Endothelial cell of umbilical vein (primary cell): ENCODE measurements around the gene OXSR1. TPM values are rescaled to one million over a fixed set of nuclear protein-coding genes. Genes with fewer than 3 reads are reported as not detected.

Experiments used
- BruUV-seq: library from RNA; stranded (reverse); fragments of 400-500 nt; replicated peaks from 2 replicates; lab custom pipeline; 2021; lab: Mats Ljungman, UMichigan
- CTCF ChIA-PET: fragments of 300-600, 350-600 bp; sonication (Branson Sonifier 250); formaldehyde crosslinking; loops from one replicate; lab custom pipeline; 2021; ENCODE audit warnings: antibody characterized with exemption, inconsistent platforms; lab: Charles Lee
- POLR2A ChIA-PET: fragments of 300-600, 350-600 bp; sonication (Branson Sonifier 250); formaldehyde crosslinking; loops from one replicate; lab custom pipeline; 2021; ENCODE audit warnings: antibody characterized with exemption, inconsistent platforms; lab: Charles Lee
- DNase-seq: peaks from one replicate; pipeline ENCODE4 v3.0.0-alpha.2; 2011; ENCODE audit warnings: low read depth, low spot score
- FAIRE-seq: peaks from 2 replicates; lab custom pipeline; 2011; peaks lifted over from hg19 to GRCh38; lab: Jason Lieb, UNC
- H2AFZ ChIP-seq: 2 replicates; pipeline ENCODE4 v1.6.0; 2012; ENCODE audit warnings: low read depth, low read length, control low read depth, inconsistent platforms
- H3K27ac ChIP-seq: 2 replicates; pipeline ENCODE4 v1.5.1; 2011; ENCODE audit warnings: low read depth, mild to moderate bottlenecking, control low read depth, low read length, moderate library complexity; ENCODE audit not compliant: insufficient read depth
- H3K27me3 ChIP-seq, 2 experiments: 2 replicates each; pipeline versions ENCODE4 v1.6.0 to v1.6.1; 2011; ENCODE audit warnings: low read length in 2 of 2, mixed read lengths in 1 of 2; ENCODE audit not compliant: control insufficient read depth in 2 of 2, insufficient read depth in 2 of 2
- H3K36me3 ChIP-seq, 2 experiments: 2 replicates in 1 of 2; 3 replicates in 1 of 2; pipeline ENCODE4 v1.5.1; 2011; ENCODE audit warnings: low read length in 2 of 2, mild to moderate bottlenecking in 1 of 2, moderate library complexity in 1 of 2; ENCODE audit not compliant: control insufficient read depth in 2 of 2, insufficient read depth in 2 of 2; ENCODE audit errors: extremely low read depth in 1 of 2
- H3K4me1 ChIP-seq: 3 replicates; pipeline ENCODE4 v1.5.1; 2011; ENCODE audit warnings: mild to moderate bottlenecking, low read length; ENCODE audit not compliant: control insufficient read depth, insufficient read depth; ENCODE audit errors: extremely low read depth
- H3K4me2 ChIP-seq: 2 replicates; pipeline ENCODE4 v1.6.1; 2011; ENCODE audit warnings: low read length, control low read depth, mixed read lengths; ENCODE audit not compliant: insufficient read depth
- H3K4me3 ChIP-seq, 3 experiments: fragments of 200-600 bp in 1 of 3; sonication (generic), shearing (Covaris generic) in 1 of 3; replicated peaks in 1 of 3; 2 replicates each; pipeline ENCODE4 v1.5.1; 2011 to 2016; ENCODE audit warnings: control low read depth in 3 of 3, low read length in 3 of 3, mild to moderate bottlenecking in 2 of 3, inconsistent platforms in 1 of 3, low read depth in 1 of 3, moderate library complexity in 1 of 3; ENCODE audit not compliant: insufficient read depth in 1 of 3
- H3K79me2 ChIP-seq: 2 replicates; pipeline ENCODE4 v1.6.0; 2012; ENCODE audit warnings: low read length, inconsistent platforms; ENCODE audit not compliant: control insufficient read depth, insufficient read depth
- H3K9ac ChIP-seq: replicated peaks from 2 replicates; pipeline ENCODE3; 2011; ENCODE audit warnings: low read length, control low read depth; ENCODE audit not compliant: insufficient read depth; ENCODE audit errors: extremely low read depth
- H3K9me1 ChIP-seq: replicated peaks from 3 replicates; pipeline ENCODE4 v1.6.0; 2011; ENCODE audit warnings: mild to moderate bottlenecking, low read length; ENCODE audit not compliant: control insufficient read depth, insufficient read depth; ENCODE audit errors: extremely low read depth
- H3K9me3 ChIP-seq: replicated peaks from 2 replicates; pipeline ENCODE4 v1.5.1; 2012; ENCODE audit warnings: low read length, inconsistent platforms; ENCODE audit not compliant: control insufficient read depth, insufficient read depth
- H4K20me1 ChIP-seq: replicated peaks from 2 replicates; pipeline ENCODE3; 2011; ENCODE audit warnings: mild to moderate bottlenecking, low read length; ENCODE audit not compliant: control insufficient read depth, insufficient read depth; ENCODE audit errors: extremely low read depth
- CTCF ChIP-seq, 2 donors: IDR thresholded peaks; 1 replicate in 1 of 2; 2 replicates in 1 of 2; pipeline ENCODE4 v1.5.1; 2011; ENCODE audit warnings: low read length in 2 of 2, mild to moderate bottlenecking in 2 of 2, moderate library complexity in 2 of 2, control low read depth in 1 of 2, inconsistent platforms in 1 of 2, low read depth in 1 of 2; ENCODE audit not compliant: insufficient read depth in 1 of 2; ENCODE audit errors: extremely low read depth in 1 of 2
- EZH2 ChIP-seq: IDR thresholded peaks from 2 replicates; pipeline ENCODE4 v1.6.1; 2012; ENCODE audit warnings: borderline replicate concordance, low read depth, mild to moderate bottlenecking, moderate library complexity, low read length, inconsistent platforms; ENCODE audit not compliant: severe bottlenecking
- FOS ChIP-seq: IDR thresholded peaks from 2 replicates; pipeline ENCODE4 v1.6.1; 2011; ENCODE audit warnings: mild to moderate bottlenecking, low read length, moderate library complexity, borderline replicate concordance; ENCODE audit not compliant: insufficient read depth
- GATA2 ChIP-seq: IDR thresholded peaks from 2 replicates; pipeline ENCODE4 v1.7.0; 2011; ENCODE audit warnings: low read depth, mild to moderate bottlenecking, moderate library complexity, mixed read lengths, low read length; ENCODE audit not compliant: insufficient read length, insufficient read depth
- MAX ChIP-seq: IDR thresholded peaks from 2 replicates; pipeline ENCODE4 v1.6.1; 2011; ENCODE audit not compliant: insufficient read depth, insufficient read length
- MYC ChIP-seq: IDR thresholded peaks from one replicate; pipeline ENCODE4 v1.6.1; 2011; ENCODE audit warnings: mild to moderate bottlenecking, low read depth, low read length
- POLR2A ChIP-seq: IDR thresholded peaks from 2 replicates; pipeline ENCODE4 v1.6.1; 2012; ENCODE audit warnings: low read depth, mild to moderate bottlenecking, control low read depth, low read length
- POLR2AphosphoS5 ChIP-seq: IDR thresholded peaks from 2 replicates; pipeline ENCODE4 v1.6.1; 2012; ENCODE audit warnings: low read depth, mild to moderate bottlenecking, control low read depth, low read length, moderate library complexity; ENCODE audit not compliant: insufficient read depth
- dilution Hi-C: fragments of 300-500 bp; cut with MboI; formaldehyde crosslinking; loops from one replicate; pipeline ENCODE4 v1.15.0; 2019; ENCODE audit warnings: low sequenced_read_pairs; ENCODE audit not compliant: extremely low pct_ligation_motif_present
- intact Hi-C: fragments of 100-400 bp; cut with micrococcal nuclease; formaldehyde crosslinking; loops from one replicate; pipeline ENCODE4 v1.10.0; 2022
- polyA plus RNA-seq, 4 experiments: library from polyadenylated mRNA; depleted of rRNA in 3 of 4; stranded (reverse) in 3 of 4; unstranded in 1 of 4; fragments of >200 nt; gene quantifications; 2 replicates each; pipeline versions ENCODE4 v1.2.1 to v1.2.3, GENCODE V29; 2011 to 2012; ENCODE audit warnings: missing spikeins in 1 of 4
- total RNA-seq: library from RNA; stranded (reverse); gene quantifications from 2 replicates; pipeline ENCODE4 v1.2.3, GENCODE V29; 2021

The OXSR1 gene
- total and polyA plus RNA-seq, 2 donors (not counting 3 experiments of a cell fraction or from before 2014, with no cell fraction given): 15.1 to 32.9 TPM

- Histone ChIP-seq H4K20me1 (no peaks in the 10 kb centered on the region), H3K4me1 (no peaks in the 10 kb centered on the region), H3K27me3 (no peaks in the 10 kb centered on the region), H3K27ac (no peak overlapping the region), H2AFZ (no peak overlapping the region), H3K9ac (no peak overlapping the region), H3K79me2 (no peaks in the 10 kb centered on the region), H3K9me1 (no peaks in the 10 kb centered on the region), H3K4me2 (no peak overlapping the region), H3K4me3 (no peak overlapping the region), H3K36me3 (peaks cover 14 to 15% of the 10 kb centered on the region in 2 experiments), H3K9me3 (no peaks in the 10 kb centered on the region)
- dilution Hi-C loops (no loop called here), intact Hi-C loops (no loop called here)
- CTCF ChIA-PET: interaction anchor here (1.6 kb wide), 1 partner anchor 8 kb away, joined by 5 read pairs; no protein-coding TSS in a partner anchor
- DNase-seq (no peak), FAIRE-seq (no peak)
- TF ChIP-seq MAX: no peak
- no peak for TF ChIP-seq CTCF (IDR thresholded peaks at IDR 0.05; ENCODE audit: extremely low read depth in 1 of 2, insufficient read depth in 1 of 2, low read depth in 1 of 2, low read length in 2 of 2)
- no peak for TF ChIP-seq GATA2
- TF ChIP-seq MYC: no peak
- no peak for TF ChIP-seq FOS
- no peak for TF ChIP-seq POLR2A
- no peak for TF ChIP-seq EZH2
- TF ChIP-seq POLR2AphosphoS5: no peak
- POLR2A ChIA-PET: no interaction called here
- BruUV-seq: no TSS peak
Measured at GRCh38 chr3:38255627-38256026, 90.3 kb downstream of the OXSR1 start.
